Activated T-cell treated with anti-CD3 and anti-CD28 coated beads for 4 hours (primary cell): ENCODE data around the gene C1orf52.
"Not testable (repeated sequence)": the region's sequence is repeated elsewhere in the genome, so short reads cannot be mapped to it uniquely, and the experiment has no call there.

Source experiments
- DNase-seq: peaks from one replicate; pipeline ENCODE4 v3.0.0-alpha.2; 2020

C1orf52 gene

DNA sequence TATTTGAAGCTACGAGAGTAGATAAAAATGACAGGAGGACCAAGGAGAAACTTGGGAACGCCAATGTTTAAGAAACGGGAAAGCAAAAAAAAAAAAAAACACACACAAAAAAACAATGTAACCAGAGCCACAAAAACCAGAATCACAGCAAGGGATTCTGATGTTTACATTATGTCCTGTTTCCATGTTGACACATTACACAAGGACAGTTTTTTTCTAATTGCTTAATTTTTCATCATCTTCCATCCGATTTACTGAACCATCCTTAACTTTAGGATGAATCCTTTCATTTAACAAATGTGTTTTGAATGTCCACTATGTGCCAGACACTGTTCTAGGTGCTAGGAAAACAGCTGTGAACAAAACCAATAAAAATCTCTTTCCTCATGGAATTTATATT, 18.3 kb upstream of the C1orf52 start:
- DNase-seq: no peak

- DNase-seq: no peak
These were observed 17.6 kb upstream of the C1orf52 start for GRCh38 chr1:85276978-85277639.

- peak; percentile 94 for DNase-seq
These were observed 16.9 kb upstream of the C1orf52 start, which contains the start of gene BCL10 for GRCh38 chr1:85276215-85276977. BCL10 (minus strand) TSS chr1:85276632; CDS start chr1:85276352, 280 bp downstream.

- peak; percentile 17 for DNase-seq
These were observed 16.3 kb upstream of the C1orf52 start for GRCh38 chr1:85275701-85276214.

DNA sequence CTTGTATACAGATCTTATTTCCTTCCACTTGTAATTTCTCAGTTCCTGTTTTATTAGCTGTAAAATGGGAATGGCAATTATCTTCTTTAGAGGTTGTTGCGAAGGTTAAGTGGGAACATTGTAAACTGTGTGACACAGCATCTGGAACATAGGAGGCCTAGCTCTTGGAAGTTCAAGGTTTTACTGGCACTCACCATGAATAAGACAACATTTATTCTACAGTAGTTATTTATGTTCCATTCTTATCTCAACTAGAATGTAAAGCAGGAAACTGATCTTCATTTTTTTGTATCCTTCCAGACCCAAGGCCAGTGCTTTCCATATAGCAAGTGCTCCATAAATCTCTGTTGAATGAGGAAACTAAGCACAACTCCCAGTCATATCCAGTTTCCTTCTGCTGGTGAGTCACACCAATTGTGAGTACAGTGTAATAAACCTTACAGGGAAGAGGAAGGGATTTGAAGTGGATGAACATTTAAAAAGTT, 15.5 kb upstream of the C1orf52 start:
- no peak for DNase-seq

DNA sequence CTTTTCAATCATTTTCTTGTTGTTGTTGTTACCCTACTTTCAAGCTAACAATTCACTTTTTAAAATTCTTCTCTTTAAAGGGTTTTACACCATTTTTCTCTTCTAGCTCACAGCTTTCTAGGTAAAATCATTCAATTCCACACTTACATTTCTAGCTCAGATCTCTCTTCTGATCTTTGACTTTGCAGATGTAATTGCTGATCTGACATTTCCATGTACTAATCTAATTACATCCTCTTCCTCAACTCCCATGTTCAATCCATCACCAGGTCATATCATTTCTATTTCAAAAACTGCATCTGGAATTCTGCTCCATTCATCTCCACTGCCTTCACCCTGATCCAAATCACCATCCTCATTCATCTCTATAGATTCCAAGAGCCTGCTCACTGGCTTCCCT, 13.9 kb upstream of the C1orf52 start:
- no peak for DNase-seq

DNA sequence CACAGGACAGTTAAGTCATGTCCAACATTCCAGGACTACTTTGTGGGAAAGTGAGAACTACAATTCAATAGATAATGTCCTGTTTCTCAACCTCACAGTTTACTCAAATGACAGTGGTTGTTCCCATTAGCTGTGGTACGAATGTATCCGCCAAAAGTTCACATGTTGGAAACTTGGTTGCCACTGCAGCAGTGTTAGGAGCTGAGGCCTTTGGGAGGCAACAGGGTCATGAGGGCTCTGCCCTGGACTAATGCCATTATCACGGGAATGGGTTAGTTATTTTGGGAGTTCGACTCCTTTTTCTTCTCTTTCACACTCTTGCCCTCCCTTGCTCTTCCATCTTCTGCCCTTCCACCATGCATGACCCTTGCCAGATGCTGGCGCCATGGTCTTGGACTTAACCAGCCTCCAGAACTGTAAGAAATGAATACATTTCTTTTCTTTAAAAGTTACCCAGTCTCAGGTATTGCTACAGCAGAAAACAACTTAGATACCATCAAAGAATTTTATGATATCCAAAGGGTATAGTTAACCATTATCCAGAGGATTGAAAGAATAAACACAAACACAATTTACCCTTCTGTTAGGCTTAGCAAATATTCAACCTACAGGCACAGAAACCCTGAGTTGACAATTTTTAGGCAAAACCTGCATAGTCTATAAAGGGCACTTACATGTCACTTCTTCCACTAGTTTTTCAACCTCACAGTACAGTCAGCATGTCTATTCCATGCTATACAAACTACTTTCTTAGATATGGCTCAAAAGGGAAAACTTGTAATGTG, 9.5 kb upstream of the C1orf52 start:
- no peak for DNase-seq

DNA sequence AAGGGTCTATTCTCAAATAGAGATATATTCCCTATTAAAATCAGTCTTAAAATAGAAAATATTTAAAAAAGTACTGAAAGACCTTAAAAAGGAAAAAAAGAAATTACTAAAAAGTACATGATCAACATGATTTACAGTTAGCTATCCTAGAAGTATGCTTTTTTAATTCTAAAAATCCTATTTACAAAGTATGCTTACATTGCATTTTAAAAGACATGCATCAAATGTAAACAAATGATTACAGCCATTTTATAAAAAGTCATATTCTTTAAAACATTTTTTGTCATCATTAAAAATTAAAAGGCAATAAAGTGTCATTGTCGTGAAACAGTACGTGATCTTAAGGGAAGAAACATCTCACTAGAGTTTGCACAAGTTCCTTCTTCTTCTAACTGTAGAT, 7.9 kb upstream of the C1orf52 start:
- DNase-seq: no peak

GRCh38 chr1:85264150-85264549, 4.7 kb upstream of the C1orf52 start:
- DNase-seq: no peak

DNA sequence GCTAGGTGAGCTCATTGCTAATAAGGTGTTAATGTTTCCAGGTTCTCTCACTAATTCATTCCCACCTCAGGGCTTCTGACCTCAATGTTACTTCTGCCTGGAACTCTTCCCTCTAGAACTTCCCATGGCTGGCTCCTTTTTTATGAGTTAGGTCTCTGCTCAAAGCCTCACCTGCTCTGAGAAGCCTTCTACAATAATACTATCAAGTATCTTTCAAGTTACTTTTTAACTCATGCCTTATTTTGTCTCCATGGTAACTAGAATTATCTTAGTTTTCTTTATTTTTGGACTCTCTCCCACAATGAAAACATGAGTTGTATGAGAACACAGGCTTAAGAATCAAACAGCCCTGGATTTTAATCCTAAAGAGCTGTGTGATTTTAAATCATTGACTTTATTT, 3.5 kb upstream of the C1orf52 start:
- no peak for DNase-seq

- no peak for DNase-seq
These were observed 431 bp upstream of the C1orf52 start for GRCh38 chr1:85259912-85260274.

- DNase-seq: no peak
These were observed 835 bp downstream of the C1orf52 start for GRCh38 chr1:85258536-85259117.

GRCh38 chr1:85249042-85249441, 10.4 kb downstream of the C1orf52 start:
- not testable (repeated sequence) for DNase-seq

GRCh38 chr1:85245891-85246290, 13.6 kb downstream of the C1orf52 start:
- DNase-seq: no peak

DNA sequence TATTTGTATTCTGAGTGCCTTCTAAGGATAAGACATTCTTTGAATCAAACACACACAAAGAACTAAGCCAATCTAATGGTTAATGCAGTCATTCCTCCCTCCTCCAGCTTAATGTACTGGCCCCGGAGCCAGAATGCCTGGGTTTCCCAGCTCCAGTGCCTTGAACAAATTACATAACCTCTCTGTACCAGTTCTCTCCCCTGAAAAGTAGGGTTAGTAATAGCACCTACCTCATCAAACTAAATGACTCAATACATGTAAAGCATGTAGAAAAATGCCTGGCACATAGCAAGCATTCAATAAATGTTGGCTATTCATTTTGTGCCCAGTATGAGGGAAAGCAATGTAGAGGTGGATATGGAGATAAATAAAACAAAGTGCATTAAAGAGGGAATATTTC, 14.0 kb downstream of the C1orf52 start:
- DNase-seq: no peak

DNA sequence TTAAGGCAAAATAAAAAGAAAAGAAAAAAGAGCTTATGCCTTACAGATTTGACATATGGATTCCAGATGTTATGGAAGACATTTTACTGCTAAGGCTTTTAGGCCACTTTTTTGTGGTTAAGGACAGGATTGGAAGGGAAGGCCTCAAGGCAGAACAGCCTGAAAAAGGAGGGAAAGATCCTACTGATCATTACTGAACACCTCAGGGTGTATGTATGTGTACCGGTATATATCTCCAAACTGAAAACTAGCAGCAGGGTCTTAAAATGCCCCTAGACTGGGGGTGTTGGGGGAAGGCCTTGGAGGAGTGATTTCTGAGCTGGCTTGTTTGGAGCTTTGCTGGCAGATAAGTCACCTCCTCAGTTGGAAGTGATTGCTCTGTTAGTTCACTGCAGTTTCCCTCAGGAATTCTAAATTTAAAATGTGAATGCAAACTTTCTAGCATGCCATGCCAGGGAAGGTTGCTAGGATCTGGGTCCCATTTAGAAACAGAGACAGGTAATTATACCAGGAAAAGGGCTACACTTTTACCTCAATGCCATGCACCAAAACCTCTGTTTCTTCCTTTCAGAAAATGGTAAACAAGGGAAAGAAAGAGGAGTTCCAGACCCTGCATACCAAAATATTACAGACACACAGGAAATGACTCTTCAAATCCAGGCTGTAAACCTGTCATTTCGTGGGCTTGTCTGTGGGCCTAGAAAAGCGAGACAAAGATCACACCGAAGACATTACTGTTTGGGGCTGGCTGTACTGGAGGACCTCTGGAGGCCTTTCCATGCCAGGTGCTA, 15.0 kb downstream of the C1orf52 start:
- no peak for DNase-seq

DNA sequence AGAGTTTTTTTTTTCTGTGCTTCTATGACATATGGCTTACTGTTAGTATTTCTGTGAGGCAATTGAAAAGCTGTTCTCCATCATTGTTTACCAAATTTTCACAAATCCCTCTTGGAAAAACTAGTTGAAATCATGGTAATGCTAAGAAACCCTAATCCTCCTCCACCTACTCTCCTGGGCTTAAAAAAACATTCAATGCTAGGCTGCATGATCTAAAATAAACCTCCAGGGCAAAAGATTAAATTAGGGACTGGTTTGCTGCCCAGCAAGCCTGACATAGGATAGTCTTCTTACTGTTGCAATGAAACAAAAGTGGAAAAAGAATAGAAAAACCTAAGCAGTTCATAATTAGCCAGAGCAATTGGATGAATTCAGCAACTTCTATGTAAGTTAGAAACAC, 16.1 kb downstream of the C1orf52 start:
- no peak for DNase-seq

DNA sequence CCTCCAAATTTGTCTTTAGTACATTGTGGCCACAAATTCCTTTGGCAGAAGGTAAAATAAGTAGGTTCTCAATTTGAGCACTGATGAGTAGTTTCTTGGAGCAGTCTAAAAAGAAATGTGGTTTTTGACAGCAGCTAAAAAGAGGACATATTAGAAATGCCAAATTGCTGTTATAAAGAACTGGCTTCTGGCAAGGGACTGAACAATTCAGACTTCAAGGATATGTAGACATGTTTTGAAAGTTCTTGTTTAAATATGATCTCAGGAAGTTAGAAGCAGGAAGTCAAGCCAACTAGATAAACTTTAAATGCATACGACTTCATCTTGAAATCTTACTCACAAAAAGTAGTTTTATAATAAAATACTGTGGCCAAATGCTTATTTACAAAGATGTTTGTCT, 18.8 kb downstream of the C1orf52 start:
- no peak for DNase-seq

DNA sequence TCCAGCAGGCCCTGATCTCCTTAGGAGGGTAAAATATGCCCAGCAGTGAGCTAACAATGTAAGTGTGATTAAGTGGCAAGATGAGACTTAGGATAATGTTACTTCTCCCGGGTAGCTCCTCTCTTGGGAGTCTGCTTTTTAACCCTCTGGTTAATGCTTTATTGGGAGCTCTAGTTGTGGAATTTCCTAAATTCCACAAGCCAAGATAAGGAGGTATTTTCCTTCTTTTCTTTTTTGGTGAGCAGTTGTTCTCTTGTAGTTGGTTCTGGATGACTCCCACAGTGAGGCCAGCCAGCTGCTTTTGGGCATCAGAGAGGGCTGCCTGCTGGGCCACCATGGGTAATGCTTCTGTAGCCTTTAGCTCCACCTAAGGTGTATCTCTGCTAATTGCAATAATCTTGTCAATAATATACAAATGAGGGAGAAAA, 19.3 kb downstream of the C1orf52 start:
- no peak for DNase-seq

DNA sequence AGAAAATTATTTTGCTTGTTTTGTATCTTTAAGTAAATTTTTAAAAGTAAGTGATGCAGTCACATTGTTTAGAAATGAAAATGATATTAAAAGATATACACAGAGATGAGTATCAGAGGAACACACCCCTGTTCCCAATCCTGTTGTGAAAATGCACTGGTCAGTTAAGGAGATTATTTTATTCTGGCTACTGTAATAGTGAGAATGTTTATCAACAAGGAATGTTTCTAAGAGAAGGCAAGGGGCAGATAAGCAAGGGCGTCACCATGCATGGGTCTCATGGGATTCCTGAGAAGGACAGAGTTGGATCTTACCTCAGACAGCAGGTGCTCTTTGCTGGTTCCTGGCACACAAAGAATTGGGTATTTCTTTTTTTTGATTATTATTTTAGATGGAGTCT, 21.8 kb downstream of the C1orf52 start:
- DNase-seq: no peak

DNA sequence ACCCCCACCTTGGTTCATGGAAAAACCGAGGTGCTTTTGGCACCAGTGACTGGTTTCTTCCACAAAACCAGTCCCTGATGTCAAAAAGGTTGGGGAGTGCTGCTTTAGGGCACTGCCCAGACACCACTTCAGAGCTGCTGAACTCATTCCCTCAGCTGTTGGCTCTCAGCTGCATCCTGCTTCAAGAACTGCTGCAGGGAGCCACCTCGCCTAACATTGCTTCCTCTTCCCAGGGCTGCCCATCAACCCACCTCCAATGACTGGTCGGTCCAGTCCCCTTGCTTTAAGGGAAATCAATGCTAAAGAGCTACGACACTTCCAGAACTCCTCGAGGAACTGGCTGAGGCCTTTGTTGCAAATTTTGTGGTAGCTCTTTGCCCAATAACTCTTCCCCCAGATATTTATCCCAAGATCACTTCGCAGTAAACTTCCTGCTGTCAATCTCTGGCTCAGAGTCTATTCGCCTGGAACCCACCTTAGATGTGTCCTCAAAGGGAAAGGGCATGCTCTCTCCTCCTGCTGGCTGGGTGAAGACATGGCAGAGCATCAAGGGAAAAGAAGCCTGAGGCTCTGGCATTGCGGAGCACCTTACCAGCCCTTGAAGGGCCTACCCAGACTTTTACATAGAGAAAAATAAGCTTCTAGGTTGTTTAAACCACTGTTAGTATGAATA, 29.0 kb downstream of the C1orf52 start:
- no peak for DNase-seq
